Tibial artery (tissue), 4 donors: ENCODE measurements around the gene RASA3.

Experiments used
- DNase-seq, 2 donors: peaks; one replicate each; pipeline ENCODE4 v3.0.0-alpha.2; 2019
- H3K27ac ChIP-seq, 2 donors: fragments of 200-600 bp; sonication (generic) in 1 of 2; 1 replicate in 1 of 2; 2 replicates in 1 of 2; pipeline ENCODE4 v1.5.1; 2018 to 2019; ENCODE audit warnings: mild to moderate bottlenecking in 1 of 2
- H3K27me3 ChIP-seq, 2 donors: fragments of 200-600 bp; sonication (generic) in 1 of 2; one replicate each; pipeline versions ENCODE4 v1.5.1 to v1.6.0; 2016 to 2019
- H3K36me3 ChIP-seq, 3 donors: fragments of 200-600 bp; sonication (generic) in 2 of 3; one replicate each; pipeline ENCODE4 v1.5.1; 2016 to 2019; ENCODE audit warnings: mild to moderate bottlenecking in 2 of 3
- H3K4me1 ChIP-seq, 4 donors: fragments of 200-600 bp; sonication (generic) in 2 of 4; 1 replicate in 3 of 4; 2 replicates in 1 of 4; pipeline ENCODE4 v1.5.1; 2016 to 2019
- H3K4me3 ChIP-seq, 2 donors: fragments of 200-600 bp; sonication (generic) in 1 of 2; 1 replicate in 1 of 2; 2 replicates in 1 of 2; pipeline ENCODE4 v1.5.1; 2018 to 2019; ENCODE audit warnings: mild to moderate bottlenecking in 2 of 2
- H3K9me3 ChIP-seq, 3 donors: fragments of 200-600 bp; sonication (generic) in 1 of 3; one replicate each; pipeline ENCODE4 v1.5.1; 2016 to 2019
- intact Hi-C: fragments of 100-400 bp; cut with DNase I; formaldehyde crosslinking; loops from one replicate; pipeline ENCODE4 v1.15.0; 2023; ENCODE audit warnings: low total_unique reads
- TF ChIP-seq, protein P1 (sequence below), 2 experiments: fragments of 200-600 bp in 1 of 2; fragments of 450-650 bp in 1 of 2; IDR thresholded peaks; one replicate each; pipeline ENCODE4 v1.5.1; 2017 to 2019; ENCODE audit warnings: antibody characterized with exemption in 2 of 2, mild to moderate bottlenecking in 1 of 2, moderate library complexity in 1 of 2

Gene RASA3

DNA sequence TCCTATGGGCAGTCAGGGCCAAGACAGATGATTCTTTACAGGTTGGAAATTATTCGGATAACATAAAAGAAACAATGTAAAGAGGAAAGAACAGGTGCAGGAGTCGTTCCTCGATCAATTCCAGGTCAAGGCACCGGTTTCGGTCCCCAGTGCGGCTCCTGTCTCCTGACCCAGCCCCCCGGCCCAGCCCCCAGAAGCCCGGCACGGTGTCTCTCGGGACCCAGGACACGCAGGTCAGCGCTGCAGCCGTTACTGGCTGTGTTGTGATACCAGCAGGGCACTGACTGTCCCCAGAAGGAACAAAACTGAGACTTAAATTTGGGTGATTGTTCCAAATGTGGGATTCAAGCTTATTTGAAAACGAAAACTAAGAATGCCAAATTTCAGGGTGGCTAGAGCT is 8.5 kb downstream of the RASA3 start:
- Histone ChIP-seq H3K27ac (no peak overlapping the region), H3K4me3 (no peak overlapping the region), H3K9me3 (no peaks in the 10 kb centered on the region), H3K4me1 (peaks cover 0 to 42% (median 24%) of the 10 kb centered on the region in 4 donors), H3K36me3 (no peaks in the 10 kb centered on the region), H3K27me3 (no peaks in the 10 kb centered on the region)
- intact Hi-C loops = no loop called here
- TF ChIP-seq, protein P1, sequence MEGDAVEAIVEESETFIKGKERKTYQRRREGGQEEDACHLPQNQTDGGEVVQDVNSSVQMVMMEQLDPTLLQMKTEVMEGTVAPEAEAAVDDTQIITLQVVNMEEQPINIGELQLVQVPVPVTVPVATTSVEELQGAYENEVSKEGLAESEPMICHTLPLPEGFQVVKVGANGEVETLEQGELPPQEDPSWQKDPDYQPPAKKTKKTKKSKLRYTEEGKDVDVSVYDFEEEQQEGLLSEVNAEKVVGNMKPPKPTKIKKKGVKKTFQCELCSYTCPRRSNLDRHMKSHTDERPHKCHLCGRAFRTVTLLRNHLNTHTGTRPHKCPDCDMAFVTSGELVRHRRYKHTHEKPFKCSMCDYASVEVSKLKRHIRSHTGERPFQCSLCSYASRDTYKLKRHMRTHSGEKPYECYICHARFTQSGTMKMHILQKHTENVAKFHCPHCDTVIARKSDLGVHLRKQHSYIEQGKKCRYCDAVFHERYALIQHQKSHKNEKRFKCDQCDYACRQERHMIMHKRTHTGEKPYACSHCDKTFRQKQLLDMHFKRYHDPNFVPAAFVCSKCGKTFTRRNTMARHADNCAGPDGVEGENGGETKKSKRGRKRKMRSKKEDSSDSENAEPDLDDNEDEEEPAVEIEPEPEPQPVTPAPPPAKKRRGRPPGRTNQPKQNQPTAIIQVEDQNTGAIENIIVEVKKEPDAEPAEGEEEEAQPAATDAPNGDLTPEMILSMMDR (IDR thresholded peaks at IDR 0.05) = no peak
- DNase-seq = no peak

DNA sequence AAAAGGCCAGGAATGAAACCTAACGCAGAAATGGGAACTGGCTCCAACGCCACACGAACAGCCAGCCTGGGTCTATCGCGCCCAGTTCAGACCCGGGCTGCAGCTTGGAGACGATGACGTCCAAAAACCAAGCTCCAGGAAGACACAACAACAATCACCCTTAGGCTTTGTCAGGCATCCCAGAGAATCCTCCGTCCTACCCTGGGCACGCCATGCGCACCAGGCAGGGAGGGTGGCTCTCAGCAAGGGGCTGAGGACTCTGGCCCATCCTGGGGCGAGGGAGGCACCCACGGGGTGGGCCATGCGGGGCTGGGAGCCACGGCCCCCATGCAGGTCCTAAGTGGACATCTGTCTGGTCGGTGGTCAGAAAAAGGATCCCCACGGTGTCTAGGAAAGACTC is 9.0 kb downstream of the RASA3 start:
- no peak overlapping the region for H3K27ac ChIP-seq
- no peak for DNase-seq
- no peaks in the 10 kb centered on the region for H3K36me3 ChIP-seq
- intact Hi-C loops = no loop called here
- TF ChIP-seq, protein P1 (IDR thresholded peaks at IDR 0.05) = no peak
- no peaks in the 10 kb centered on the region for H3K27me3 ChIP-seq
- no peak overlapping the region for H3K4me3 ChIP-seq
- peaks cover 0 to 42% (median 23%) of the 10 kb centered on the region in 4 donors for H3K4me1 ChIP-seq
- H3K9me3 ChIP-seq = no peaks in the 10 kb centered on the region

DNA sequence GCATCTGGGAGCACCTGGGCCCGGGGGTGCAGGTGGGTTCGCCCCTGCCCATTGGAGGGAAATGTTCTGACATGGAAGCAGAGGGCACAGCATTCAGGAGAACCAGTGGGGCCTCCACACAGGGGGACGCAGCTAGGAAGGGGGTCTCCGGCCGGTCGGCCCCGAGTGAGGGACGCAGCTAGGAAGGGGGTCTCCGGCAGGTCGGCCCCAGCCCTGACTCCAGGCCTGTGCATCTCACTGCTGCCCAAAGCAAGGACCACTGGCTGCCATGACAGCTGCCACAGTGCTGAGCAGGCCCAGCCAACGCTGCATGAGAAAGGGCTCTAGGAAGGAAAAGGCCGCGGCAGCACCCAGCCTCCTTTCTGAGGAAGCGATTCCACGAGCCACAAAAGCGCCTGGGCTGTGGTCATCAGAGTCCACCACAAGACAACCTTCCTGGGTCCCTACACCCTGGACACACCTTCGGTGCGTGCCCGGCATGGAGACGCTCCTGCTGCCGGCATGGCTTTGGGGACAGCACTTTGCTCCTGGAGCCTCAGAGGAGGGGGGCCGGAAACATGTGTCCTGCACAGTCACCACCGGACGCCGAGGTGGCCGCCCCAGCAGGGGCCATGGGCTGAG is 9.7 kb downstream of the RASA3 start:
- Histone ChIP-seq H3K9me3 (no peaks in the 10 kb centered on the region), H3K27me3 (no peaks in the 10 kb centered on the region), H3K36me3 (no peaks in the 10 kb centered on the region), H3K4me1 (peaks cover 0 to 41% (median 21%) of the 10 kb centered on the region in 4 donors), H3K4me3 (no peak overlapping the region), H3K27ac (no peak overlapping the region)
- TF ChIP-seq, protein P1 (IDR thresholded peaks at IDR 0.05) = no peak
- intact Hi-C loops = no loop called here
- no peak for DNase-seq

DNA sequence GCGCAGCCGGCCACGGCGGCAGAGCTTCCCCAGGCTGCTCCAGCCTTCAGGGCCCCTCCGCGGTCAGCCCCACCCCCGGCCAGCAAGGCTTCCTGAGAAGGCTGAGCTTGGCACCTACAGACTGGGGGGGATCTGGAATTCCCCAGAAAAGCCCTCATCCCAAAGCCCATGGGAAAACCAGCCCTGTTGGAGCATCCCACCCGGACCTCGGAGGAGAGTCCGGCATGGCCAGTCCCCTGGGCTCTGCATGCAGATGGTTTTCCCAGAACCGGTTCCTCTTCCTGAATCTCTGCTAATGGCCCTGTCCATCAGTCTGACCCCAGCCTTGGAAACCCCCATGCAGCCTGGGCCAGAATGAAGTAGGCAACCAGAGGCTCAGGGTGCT is 10.3 kb downstream of the RASA3 start:
- peaks cover 0 to 35% (median 16%) of the 10 kb centered on the region in 4 donors for H3K4me1 ChIP-seq
- intact Hi-C loops = no loop called here

DNA sequence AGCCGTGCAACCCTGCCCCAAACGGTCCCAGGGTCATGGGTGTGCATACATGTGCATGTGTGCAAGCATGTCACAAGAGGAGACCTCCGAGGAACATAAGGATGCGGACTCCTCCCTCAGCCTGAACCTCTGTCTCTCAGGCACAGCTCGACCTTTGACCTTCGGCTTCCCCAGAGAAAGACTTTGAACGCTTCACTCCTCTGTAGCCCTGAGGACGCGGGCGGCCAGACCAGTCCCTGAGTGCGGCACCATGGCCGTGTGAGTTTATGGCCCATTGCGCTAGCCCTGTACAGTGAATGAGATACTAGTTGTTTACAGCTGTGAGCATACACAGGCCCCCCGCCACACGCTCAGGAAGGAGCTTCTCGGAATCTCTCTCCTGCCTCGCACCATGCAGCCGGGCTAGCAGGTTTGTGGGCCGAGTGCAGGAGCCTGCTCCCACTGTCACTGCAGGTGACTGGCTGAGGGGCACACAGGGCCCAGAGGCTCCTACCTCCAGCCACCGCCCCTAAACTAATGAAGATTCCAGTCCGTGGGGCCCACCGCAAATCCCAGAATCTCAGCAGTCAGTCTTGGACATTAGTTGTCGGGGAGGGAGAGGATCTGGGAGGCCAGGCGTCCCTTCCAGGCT is 10.8 kb downstream of the RASA3 start:
- H3K27me3 ChIP-seq = no peaks in the 10 kb centered on the region
- H3K9me3 ChIP-seq = no peaks in the 10 kb centered on the region
- intact Hi-C loops = no loop called here
- no peak overlapping the region for H3K27ac ChIP-seq
- no peaks in the 10 kb centered on the region for H3K36me3 ChIP-seq
- TF ChIP-seq, protein P1 (IDR thresholded peaks at IDR 0.05) = no peak
- no peak overlapping the region for H3K4me3 ChIP-seq
- no peak for DNase-seq
- peaks cover 0 to 35% (median 14%) of the 10 kb centered on the region in 4 donors for H3K4me1 ChIP-seq

More for the DNA sequence above, 10.3 kb downstream of the RASA3 start:
- TF ChIP-seq, protein P1 (IDR thresholded peaks at IDR 0.05) = no peak
- Histone ChIP-seq H3K36me3 (no peaks in the 10 kb centered on the region), H3K27me3 (no peaks in the 10 kb centered on the region), H3K27ac (no peak overlapping the region), H3K9me3 (no peaks in the 10 kb centered on the region), H3K4me3 (no peak overlapping the region)
- no peak for DNase-seq
